Calu3 (cell line): ENCODE measurements around the gene OLIG1. TPM values are rescaled to one million over a fixed set of nuclear protein-coding genes. Genes with fewer than 3 reads are reported as not detected.

ENCODE experiments used
- BruUV-seq: library from RNA; stranded (reverse); fragments of 400-500 nt; replicated peaks from 2 replicates; lab custom pipeline; 2021; lab: Mats Ljungman, UMichigan
- CTCF ChIA-PET: fragments of 300-600 bp; sonication (Branson Sonifier 250); formaldehyde crosslinking; loops from one replicate; lab custom pipeline; 2022; ENCODE audit warnings: antibody characterized with exemption; lab: Charles Lee
- DNase-seq: peaks from one replicate; pipeline ENCODE4 v3.0.0; 2022
- H3K27ac Mint-ChIP-seq: one replicate; pipeline ENCODE4 v1.8.0; 2022; ENCODE audit warnings: mixed read lengths; ENCODE audit not compliant: unreplicated experiment
- H3K27me3 Mint-ChIP-seq: one replicate; pipeline ENCODE4 v1.8.0; 2022; ENCODE audit warnings: mixed read lengths; ENCODE audit not compliant: unreplicated experiment
- H3K36me3 Mint-ChIP-seq: one replicate; pipeline ENCODE4 v1.8.0; 2022; ENCODE audit warnings: mild to moderate bottlenecking, moderate library complexity, mixed read lengths; ENCODE audit not compliant: insufficient read depth, unreplicated experiment
- H3K4me1 Mint-ChIP-seq: one replicate; pipeline ENCODE4 v1.8.0; 2022; ENCODE audit warnings: mild to moderate bottlenecking, low read depth, mixed read lengths; ENCODE audit not compliant: unreplicated experiment
- H3K4me3 Mint-ChIP-seq: one replicate; pipeline ENCODE4 v1.8.0; 2022; ENCODE audit warnings: mild to moderate bottlenecking, low read depth, moderate library complexity, mixed read lengths; ENCODE audit not compliant: unreplicated experiment
- H3K9me3 Mint-ChIP-seq: one replicate; pipeline ENCODE4 v1.8.0; 2022; ENCODE audit warnings: low read depth, mixed read lengths; ENCODE audit not compliant: unreplicated experiment
- CTCF ChIP-seq: fragments of 200-600 bp; IDR thresholded peaks from one replicate; pipeline ENCODE4 v1.8.0; 2022; ENCODE audit warnings: antibody characterized with exemption; ENCODE audit not compliant: unreplicated experiment
- intact Hi-C: fragments of 100-400 bp; cut with micrococcal nuclease; formaldehyde crosslinking; loops from one replicate; pipeline ENCODE4 v1.10.0; 2022; ENCODE audit not compliant: unreplicated experiment
- total RNA-seq: library from RNA; stranded (reverse); gene quantifications from 2 replicates; pipeline ENCODE4 v1.2.3, GENCODE V29; 2022

Gene OLIG1
- total RNA-seq, 1 experiment from 2014 or later: not detected

GRCh38 chr21:33063907-33064622 is 5.9 kb upstream of the OLIG1 start:
- no peak for DNase-seq
- intact Hi-C loops: no loop called here
- peaks cover 100% of the 10 kb centered on the region for H3K27me3 Mint-ChIP-seq
- H3K9me3 Mint-ChIP-seq: no peaks in the 10 kb centered on the region
- H3K4me1 Mint-ChIP-seq: peaks cover 7% of the 10 kb centered on the region
- CTCF ChIA-PET: no interaction called here
- no peak for TF ChIP-seq CTCF
- H3K4me3 Mint-ChIP-seq: no peak overlapping the region
- H3K27ac Mint-ChIP-seq: no peak overlapping the region
- no TSS peak for BruUV-seq
- H3K36me3 Mint-ChIP-seq: no peaks in the 10 kb centered on the region

GRCh38 chr21:33064623-33065390 is 5.1 kb upstream of the OLIG1 start:
- TF ChIP-seq CTCF: no peak
- intact Hi-C loops: no loop called here
- CTCF ChIA-PET: no interaction called here
- H3K27me3 Mint-ChIP-seq: peaks cover 94% of the 10 kb centered on the region
- BruUV-seq: no TSS peak
- no peaks in the 10 kb centered on the region for H3K36me3 Mint-ChIP-seq
- H3K9me3 Mint-ChIP-seq: no peaks in the 10 kb centered on the region
- H3K27ac Mint-ChIP-seq: no peak overlapping the region
- no peak for DNase-seq
- H3K4me3 Mint-ChIP-seq: no peak overlapping the region
- H3K4me1 Mint-ChIP-seq: peaks cover 7% of the 10 kb centered on the region

- H3K27ac Mint-ChIP-seq: no peak overlapping the region
- peaks cover 7% of the 10 kb centered on the region for H3K4me1 Mint-ChIP-seq
- H3K9me3 Mint-ChIP-seq: no peaks in the 10 kb centered on the region
- H3K27me3 Mint-ChIP-seq: peaks cover 84% of the 10 kb centered on the region
- intact Hi-C loops: no loop called here
- CTCF ChIA-PET: interaction anchor here (0.6 kb wide), 1 partner anchor 30 kb away, joined by 7 read pairs; no protein-coding TSS in a partner anchor
- H3K4me3 Mint-ChIP-seq: no peak overlapping the region
- DNase-seq: no peak
- no peaks in the 10 kb centered on the region for H3K36me3 Mint-ChIP-seq
- no TSS peak for BruUV-seq
- no peak for TF ChIP-seq CTCF
Measured at GRCh38 chr21:33067043-33067442, 2.9 kb upstream of the OLIG1 start.

DNA sequence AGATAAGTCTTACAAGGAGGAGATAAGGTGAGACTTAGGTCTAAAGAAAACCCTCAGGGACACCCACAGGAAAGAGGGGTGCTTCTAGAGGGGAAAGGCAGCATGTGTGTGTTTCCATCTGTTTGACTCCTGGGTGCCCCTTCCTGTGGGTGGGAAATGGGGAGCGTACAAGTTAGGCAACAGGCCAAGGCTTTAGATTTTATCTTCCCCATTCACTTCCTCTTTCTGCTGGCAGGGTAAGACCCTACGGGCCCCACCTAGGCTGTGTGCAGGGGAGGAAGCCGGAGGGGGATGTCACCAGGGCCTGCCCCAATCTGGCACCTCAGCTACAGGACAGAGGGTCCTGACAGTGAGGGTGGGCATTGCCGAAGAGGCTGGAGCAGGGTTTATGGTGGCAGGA is 2.5 kb upstream of the OLIG1 start:
- H3K9me3 Mint-ChIP-seq: no peaks in the 10 kb centered on the region
- H3K36me3 Mint-ChIP-seq: no peaks in the 10 kb centered on the region
- CTCF ChIA-PET: interaction anchor here (0.6 kb wide), 1 partner anchor 29 kb away, joined by 7 read pairs; no protein-coding TSS in a partner anchor
- no peak for DNase-seq
- TF ChIP-seq CTCF: no peak
- H3K27ac Mint-ChIP-seq: no peak overlapping the region
- BruUV-seq: no TSS peak
- no peak overlapping the region for H3K4me3 Mint-ChIP-seq
- peaks cover 7% of the 10 kb centered on the region for H3K4me1 Mint-ChIP-seq
- intact Hi-C loops: no loop called here
- H3K27me3 Mint-ChIP-seq: peaks cover 84% of the 10 kb centered on the region
